Panc1 (cell line): ENCODE data around the gene PUSL1. TPM values are rescaled to one million over a fixed set of nuclear protein-coding genes. Genes with fewer than 3 reads are reported as not detected.

Source experiments
- ATAC-seq: fragments of 200-7000 bp; cut with Tn5 transposase; 2 replicates; pipeline ENCODE4 v1.9.1; 2020; ENCODE audit warnings: mild to moderate bottlenecking, moderate library complexity
- BruUV-seq: library from RNA; stranded (reverse); fragments of 400-500 nt; replicated peaks from 2 replicates; lab custom pipeline; 2021; lab: Mats Ljungman, UMichigan
- CTCF ChIA-PET: fragments of 300-600 bp; sonication (Branson Sonifier 250); formaldehyde crosslinking; loops from one replicate; lab custom pipeline; 2022; ENCODE audit warnings: antibody characterized with exemption; lab: Charles Lee
- POLR2A ChIA-PET: fragments of 300-600 bp; sonication (Branson Sonifier 250); formaldehyde crosslinking; loops from one replicate; lab custom pipeline; 2022; ENCODE audit warnings: antibody characterized with exemption; lab: Charles Lee
- DNase-seq: peaks from one replicate; pipeline ENCODE4 v3.0.0-alpha.2; 2010; ENCODE audit warnings: low read depth, low spot score
- H3K27ac ChIP-seq: 2 replicates; pipeline ENCODE4 v1.5.1; 2011; ENCODE audit warnings: mild to moderate bottlenecking, low read length, inconsistent platforms
- H3K27me3 ChIP-seq: fragments of 200-500 bp; sonication (Bioruptor generic); 2 replicates; pipeline ENCODE4 v1.6.0; 2014; ENCODE audit warnings: low read length, inconsistent platforms; ENCODE audit not compliant: control insufficient read depth, insufficient read depth
- H3K36me3 ChIP-seq: fragments of 200-500 bp; sonication (Bioruptor generic); 2 replicates; pipeline ENCODE4 v1.5.1; 2014; ENCODE audit warnings: inconsistent platforms, mild to moderate bottlenecking, low read length, moderate library complexity; ENCODE audit not compliant: control insufficient read depth, insufficient read depth
- H3K4me1 ChIP-seq: 2 replicates; pipeline ENCODE4 v1.5.1; 2011; ENCODE audit warnings: inconsistent platforms, mild to moderate bottlenecking, low read length, moderate library complexity; ENCODE audit not compliant: control insufficient read depth, insufficient read depth
- H3K4me3 ChIP-seq, 2 experiments: 2 replicates each; pipeline ENCODE4 v1.5.1; 2011 to 2012; ENCODE audit warnings: low read depth in 2 of 2, low read length in 2 of 2, mild to moderate bottlenecking in 2 of 2, inconsistent platforms in 1 of 2, moderate library complexity in 1 of 2
- H3K9me3 ChIP-seq: fragments of 200-500 bp; sonication (Bioruptor generic); 2 replicates; pipeline ENCODE4 v1.5.1; 2014; ENCODE audit warnings: low read depth, mild to moderate bottlenecking, inconsistent platforms, low read length, moderate library complexity; ENCODE audit not compliant: control insufficient read depth, insufficient read depth
- POLR2AphosphoS5 ChIP-seq: IDR thresholded peaks from 2 replicates; pipeline ENCODE4 v1.6.1; 2012; ENCODE audit warnings: mild to moderate bottlenecking, low read depth, low read length, moderate library complexity
- SIN3A ChIP-seq: IDR thresholded peaks from 2 replicates; pipeline ENCODE4 v1.6.1; 2012; ENCODE audit warnings: low read depth, mild to moderate bottlenecking, low read length, moderate library complexity, borderline replicate concordance; ENCODE audit not compliant: insufficient read depth
- TCF7L2 ChIP-seq: IDR thresholded peaks from 2 replicates; pipeline ENCODE4 v1.6.1; 2011; ENCODE audit warnings: mild to moderate bottlenecking, low read depth, low read length, inconsistent platforms
- in situ Hi-C: cut with HindIII; loops from 2 replicates; pipeline ENCODE4 v1.10.0; 2016; ENCODE audit warnings: low sequenced_read_pairs, low pct_unique_long_range_greater_than_20kb
- intact Hi-C: fragments of 100-400 bp; cut with micrococcal nuclease; formaldehyde crosslinking; loops from one replicate; pipeline ENCODE4 v1.10.0; 2022; ENCODE audit not compliant: unreplicated experiment
- total RNA-seq: library from RNA; stranded (reverse); gene quantifications from one replicate; pipeline ENCODE4 v1.2.1, GENCODE V29; 2021; ENCODE audit not compliant: unreplicated experiment
- TF ChIP-seq, protein P1 (sequence below), 2 experiments: IDR thresholded peaks; 2 replicates each; pipeline ENCODE4 v1.6.1; 2011 to 2012; ENCODE audit warnings: low read depth in 2 of 2, control low read depth in 1 of 2, low read length in 1 of 2, mild to moderate bottlenecking in 1 of 2, moderate library complexity in 1 of 2; ENCODE audit not compliant: insufficient read depth in 1 of 2
- TF ChIP-seq, protein P2 (sequence below): fragments of 450-650 bp; IDR thresholded peaks from 2 replicates; pipeline ENCODE4 v1.5.1; 2017; ENCODE audit warnings: mild to moderate bottlenecking

The PUSL1 gene
- total RNA-seq, 1 experiment from 2014 or later, result 46.9 TPM

DNA sequence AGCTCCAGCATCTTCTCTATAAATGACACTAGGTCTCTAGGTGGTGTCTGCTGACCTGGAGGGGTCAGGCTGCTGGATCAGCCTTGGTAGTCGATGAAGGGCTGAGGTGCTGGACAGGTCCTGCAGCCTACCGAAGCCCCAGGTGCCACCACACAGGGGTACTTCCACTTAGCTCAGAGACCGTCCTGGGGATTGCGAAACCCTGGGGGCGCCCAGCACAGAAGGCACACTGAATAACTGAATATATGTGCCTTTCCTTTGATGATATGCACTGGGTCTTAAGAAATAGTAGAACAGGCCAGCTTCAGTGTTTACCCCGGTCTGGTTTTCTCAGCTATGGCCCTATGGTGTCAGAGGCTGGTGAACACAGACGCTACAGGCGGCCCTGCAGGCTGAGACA is 45.6 kb upstream of the PUSL1 start:
- no peaks in the 10 kb centered on the region for H3K9me3 ChIP-seq
- DNase-seq (no peak), ATAC-seq (no peak)
- in situ Hi-C loops, result no loop called here
- ChIA-PET CTCF (no interaction called here), POLR2A (no interaction called here)
- 0 out of 2 replicates have a peak, but pooled peaks cover 3% of the 10 kb centered on the region for H3K4me1 ChIP-seq
- no peaks in the 10 kb centered on the region; the same call in 1 of the 2 replicates for H3K36me3 ChIP-seq
- H3K27ac ChIP-seq, result no peak overlapping the region
- intact Hi-C loops, result no loop called here
- no peak overlapping the region for H3K4me3 ChIP-seq
- no TSS peak for BruUV-seq
- no peak for TF ChIP-seq SIN3A
- TF ChIP-seq, protein P1, sequence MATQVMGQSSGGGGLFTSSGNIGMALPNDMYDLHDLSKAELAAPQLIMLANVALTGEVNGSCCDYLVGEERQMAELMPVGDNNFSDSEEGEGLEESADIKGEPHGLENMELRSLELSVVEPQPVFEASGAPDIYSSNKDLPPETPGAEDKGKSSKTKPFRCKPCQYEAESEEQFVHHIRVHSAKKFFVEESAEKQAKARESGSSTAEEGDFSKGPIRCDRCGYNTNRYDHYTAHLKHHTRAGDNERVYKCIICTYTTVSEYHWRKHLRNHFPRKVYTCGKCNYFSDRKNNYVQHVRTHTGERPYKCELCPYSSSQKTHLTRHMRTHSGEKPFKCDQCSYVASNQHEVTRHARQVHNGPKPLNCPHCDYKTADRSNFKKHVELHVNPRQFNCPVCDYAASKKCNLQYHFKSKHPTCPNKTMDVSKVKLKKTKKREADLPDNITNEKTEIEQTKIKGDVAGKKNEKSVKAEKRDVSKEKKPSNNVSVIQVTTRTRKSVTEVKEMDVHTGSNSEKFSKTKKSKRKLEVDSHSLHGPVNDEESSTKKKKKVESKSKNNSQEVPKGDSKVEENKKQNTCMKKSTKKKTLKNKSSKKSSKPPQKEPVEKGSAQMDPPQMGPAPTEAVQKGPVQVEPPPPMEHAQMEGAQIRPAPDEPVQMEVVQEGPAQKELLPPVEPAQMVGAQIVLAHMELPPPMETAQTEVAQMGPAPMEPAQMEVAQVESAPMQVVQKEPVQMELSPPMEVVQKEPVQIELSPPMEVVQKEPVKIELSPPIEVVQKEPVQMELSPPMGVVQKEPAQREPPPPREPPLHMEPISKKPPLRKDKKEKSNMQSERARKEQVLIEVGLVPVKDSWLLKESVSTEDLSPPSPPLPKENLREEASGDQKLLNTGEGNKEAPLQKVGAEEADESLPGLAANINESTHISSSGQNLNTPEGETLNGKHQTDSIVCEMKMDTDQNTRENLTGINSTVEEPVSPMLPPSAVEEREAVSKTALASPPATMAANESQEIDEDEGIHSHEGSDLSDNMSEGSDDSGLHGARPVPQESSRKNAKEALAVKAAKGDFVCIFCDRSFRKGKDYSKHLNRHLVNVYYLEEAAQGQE (IDR thresholded peaks at IDR 0.05; ENCODE audit: insufficient read depth in 1 of 2, low read depth in 2 of 2, low read length in 1 of 2), result no peak
- TF ChIP-seq, protein P2, sequence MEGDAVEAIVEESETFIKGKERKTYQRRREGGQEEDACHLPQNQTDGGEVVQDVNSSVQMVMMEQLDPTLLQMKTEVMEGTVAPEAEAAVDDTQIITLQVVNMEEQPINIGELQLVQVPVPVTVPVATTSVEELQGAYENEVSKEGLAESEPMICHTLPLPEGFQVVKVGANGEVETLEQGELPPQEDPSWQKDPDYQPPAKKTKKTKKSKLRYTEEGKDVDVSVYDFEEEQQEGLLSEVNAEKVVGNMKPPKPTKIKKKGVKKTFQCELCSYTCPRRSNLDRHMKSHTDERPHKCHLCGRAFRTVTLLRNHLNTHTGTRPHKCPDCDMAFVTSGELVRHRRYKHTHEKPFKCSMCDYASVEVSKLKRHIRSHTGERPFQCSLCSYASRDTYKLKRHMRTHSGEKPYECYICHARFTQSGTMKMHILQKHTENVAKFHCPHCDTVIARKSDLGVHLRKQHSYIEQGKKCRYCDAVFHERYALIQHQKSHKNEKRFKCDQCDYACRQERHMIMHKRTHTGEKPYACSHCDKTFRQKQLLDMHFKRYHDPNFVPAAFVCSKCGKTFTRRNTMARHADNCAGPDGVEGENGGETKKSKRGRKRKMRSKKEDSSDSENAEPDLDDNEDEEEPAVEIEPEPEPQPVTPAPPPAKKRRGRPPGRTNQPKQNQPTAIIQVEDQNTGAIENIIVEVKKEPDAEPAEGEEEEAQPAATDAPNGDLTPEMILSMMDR, result no peak
- TF ChIP-seq TCF7L2, result no peak
- TF ChIP-seq POLR2AphosphoS5, result no peak
- H3K27me3 ChIP-seq, result no peaks in the 10 kb centered on the region

DNA sequence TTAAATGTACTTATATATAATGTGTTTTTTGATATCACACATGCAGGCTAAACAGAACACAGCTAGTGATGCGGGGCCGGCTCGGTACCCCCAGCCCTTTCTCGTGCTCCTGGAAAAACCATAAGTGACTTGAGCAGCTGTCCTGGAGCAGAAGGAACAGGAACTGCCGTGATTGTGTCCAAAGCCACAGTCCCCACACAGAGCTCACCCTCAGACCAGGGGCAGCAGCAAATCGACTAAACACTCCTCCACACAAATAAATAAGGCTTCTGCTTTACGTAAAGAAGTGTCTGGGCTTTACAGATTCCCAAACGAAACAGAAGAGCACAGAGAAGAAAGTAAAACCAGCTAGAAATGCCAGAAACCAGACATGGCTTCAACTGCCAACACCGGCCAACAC is 44.4 kb upstream of the PUSL1 start:
- ChIA-PET CTCF (no interaction called here), POLR2A (interaction anchor here (0.6 kb wide), 2 partner anchors 10 to 13 kb away, joined by 5 to 8 read pairs; partner anchors contain the start of gene UBE2J2)
- Histone ChIP-seq H3K36me3 (no peaks in the 10 kb centered on the region; the same call in 1 of the 2 replicates), H3K4me1 (0 out of 2 replicates have a peak, but pooled peaks cover 3% of the 10 kb centered on the region), H3K27ac (no peak overlapping the region), H3K27me3 (no peaks in the 10 kb centered on the region), H3K4me3 (no peak overlapping the region), H3K9me3 (no peaks in the 10 kb centered on the region)
- BruUV-seq, result no TSS peak
- in situ Hi-C loops, result no loop called here
- intact Hi-C loops, result no loop called here
- no peak for ATAC-seq
- DNase-seq, result no peak
- TF ChIP-seq, protein P2, result no peak
- no peak for TF ChIP-seq TCF7L2
- TF ChIP-seq, protein P1 (IDR thresholded peaks at IDR 0.05; ENCODE audit: insufficient read depth in 1 of 2, low read depth in 2 of 2, low read length in 1 of 2), result no peak
- no peak for TF ChIP-seq SIN3A
- TF ChIP-seq POLR2AphosphoS5, result no peak
